Neural cell (in vitro differentiated cells): ENCODE results near the gene IFTAP. TPM values are rescaled to one million over a fixed set of nuclear protein-coding genes. Genes with fewer than 3 reads are reported as not detected.

Source experiments
- H2AFZ ChIP-seq: fragments of 200-600, 300-800 bp; sonication (generic), shearing (Covaris generic); 2 replicates; pipeline ENCODE4 v1.6.0; 2014; ENCODE audit warnings: low read depth, mild to moderate bottlenecking, antibody characterized with exemption, low read length, moderate library complexity
- H3F3A ChIP-seq: fragments of 200-600 bp; shearing (Covaris generic); 2 replicates; pipeline ENCODE4 v1.6.1; 2016; ENCODE audit warnings: mild to moderate bottlenecking, moderate library complexity, mixed read lengths, antibody characterized with exemption, low read length; ENCODE audit not compliant: insufficient read depth, poor library complexity, severe bottlenecking
- H3K27ac ChIP-seq: fragments of 200-600, 300-800 bp; sonication (generic), shearing (Covaris generic); 2 replicates; pipeline ENCODE4 v1.5.1; 2014; ENCODE audit warnings: mild to moderate bottlenecking, low read length, moderate library complexity
- H3K27me3 ChIP-seq: fragments of 300-800, 200-600 bp; sonication (generic), shearing (Covaris generic); 2 replicates; pipeline ENCODE4 v1.6.0; 2014; ENCODE audit warnings: mild to moderate bottlenecking, low read depth, low read length, moderate library complexity; ENCODE audit not compliant: insufficient read depth
- H3K36me3 ChIP-seq: fragments of 300-800, 200-600 bp; sonication (generic), shearing (Covaris generic); 2 replicates; pipeline ENCODE4 v1.5.1; 2014; ENCODE audit warnings: mild to moderate bottlenecking, antibody characterized with exemption, low read length, moderate library complexity; ENCODE audit not compliant: insufficient read depth
- H3K4me2 ChIP-seq: fragments of 300-800, 200-600 bp; sonication (generic), shearing (Covaris generic); 2 replicates; pipeline ENCODE4 v1.6.0; 2014; ENCODE audit warnings: mild to moderate bottlenecking, low read length
- H3K4me3 ChIP-seq: fragments of 300-800, 200-600 bp; sonication (generic), shearing (Covaris generic); 2 replicates; pipeline ENCODE4 v1.5.1; 2014; ENCODE audit warnings: mild to moderate bottlenecking, low read length, moderate library complexity
- H3K79me2 ChIP-seq: fragments of 200-600 bp; shearing (Covaris generic); replicated peaks from 2 replicates; pipeline ENCODE4 v1.6.0; 2014; ENCODE audit warnings: mild to moderate bottlenecking, low read length, moderate library complexity; ENCODE audit not compliant: insufficient read depth
- H3K9ac ChIP-seq: fragments of 300-800, 200-600 bp; sonication (generic), shearing (Covaris generic); 2 replicates; pipeline ENCODE4 v1.6.1; 2016; ENCODE audit warnings: mild to moderate bottlenecking, low read length, mixed read lengths
- H3K9me2 ChIP-seq: fragments of 200-600 bp; shearing (Covaris generic); 2 replicates; pipeline ENCODE4 v1.6.1; 2016; ENCODE audit warnings: mild to moderate bottlenecking, low read length, mixed read lengths; ENCODE audit not compliant: insufficient read depth
- H3K9me3 ChIP-seq: fragments of 200-600, 300-800 bp; sonication (generic), shearing (Covaris generic); 2 replicates; pipeline ENCODE4 v1.6.1; 2016; ENCODE audit warnings: mild to moderate bottlenecking, mixed run types, low read length, moderate library complexity, mixed read lengths
- H4K20me1 ChIP-seq: fragments of 200-600 bp; shearing (Covaris generic); 2 replicates; pipeline ENCODE4 v1.6.1; 2016; ENCODE audit warnings: mild to moderate bottlenecking, mixed run types; ENCODE audit not compliant: insufficient read depth
- EZH2 ChIP-seq: fragments of 200-600, 300-800 bp; shearing (Covaris generic), sonication (generic); IDR thresholded peaks from 2 replicates; pipeline ENCODE4 v1.6.1; 2014; ENCODE audit warnings: antibody characterized with exemption, low read length, borderline replicate concordance, mild to moderate bottlenecking; ENCODE audit not compliant: insufficient read depth, poor library complexity, severe bottlenecking
- MXI1 ChIP-seq: fragments of 450-650 bp; conservative IDR thresholded peaks from 2 replicates; pipeline ENCODE4 v1.6.1; 2014; ENCODE audit warnings: antibody characterized with exemption, mild to moderate bottlenecking; ENCODE audit not compliant: poor library complexity, severe bottlenecking
- POLR2AphosphoS5 ChIP-seq: IDR thresholded peaks from 2 replicates; pipeline ENCODE4 v1.6.1; 2012
- RAD21 ChIP-seq: fragments of 450-650 bp; conservative IDR thresholded peaks from 2 replicates; pipeline ENCODE4 v1.6.1; 2014; ENCODE audit warnings: antibody characterized with exemption, mild to moderate bottlenecking, moderate library complexity
- SMC3 ChIP-seq: fragments of 450-650 bp; conservative IDR thresholded peaks from 2 replicates; pipeline ENCODE4 v1.6.1; 2014; ENCODE audit warnings: antibody characterized with exemption, mild to moderate bottlenecking, moderate library complexity; ENCODE audit not compliant: poor library complexity
- TAF1 ChIP-seq: IDR thresholded peaks from 2 replicates; pipeline ENCODE4 v1.6.1; 2012; ENCODE audit warnings: low read depth
- polyA plus RNA-seq: library from polyadenylated mRNA; depleted of rRNA; stranded (reverse); fragments of >200 nt; gene quantifications from 2 replicates; pipeline ENCODE4 v1.2.3, GENCODE V29; 2014
- TF ChIP-seq, protein P1 (sequence below): IDR thresholded peaks from 2 replicates; pipeline ENCODE4 v1.6.1; 2012; ENCODE audit warnings: borderline replicate concordance
- TF ChIP-seq, protein P2 (sequence below): fragments of 450-650 bp; IDR thresholded peaks from 2 replicates; pipeline ENCODE4 v1.5.1; 2014; ENCODE audit warnings: antibody characterized with exemption, mild to moderate bottlenecking, moderate library complexity; ENCODE audit not compliant: poor library complexity, severe bottlenecking

The IFTAP gene
- polyA plus RNA-seq, 1 donor from 2014 or later = 71.9 TPM

DNA sequence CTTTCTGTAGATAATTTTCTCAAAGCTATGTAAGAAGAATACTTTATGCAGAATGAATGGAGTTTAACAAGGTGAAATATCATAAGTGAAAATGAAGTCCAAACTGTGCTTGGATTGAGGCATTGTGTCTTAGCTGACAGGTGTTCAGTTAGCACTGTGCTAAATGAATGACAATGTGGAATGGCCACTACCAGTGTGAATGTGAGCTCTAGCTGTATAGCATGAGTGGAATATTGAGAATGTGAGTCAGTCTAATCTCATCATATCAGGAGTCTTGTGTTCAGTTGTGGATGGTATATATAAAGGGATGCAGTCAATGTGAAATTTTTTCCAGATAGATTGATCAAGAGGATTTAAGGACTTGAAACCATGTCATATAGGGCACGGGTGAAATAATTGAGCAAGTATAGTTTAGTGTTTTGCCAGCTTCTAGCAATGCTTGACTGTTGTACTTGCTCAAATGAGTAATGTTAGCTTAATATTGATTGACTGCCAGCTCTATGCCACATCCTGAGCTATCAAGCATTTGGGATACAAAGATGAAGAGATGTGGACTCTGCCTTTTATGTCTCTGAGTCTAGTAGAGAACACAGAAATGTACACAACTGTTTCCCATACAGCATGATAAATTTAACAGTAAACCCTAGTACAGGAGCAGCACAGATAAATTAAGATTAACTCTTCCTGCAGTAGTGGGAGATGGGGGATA is 14.3 kb downstream of the IFTAP start:
- H3K36me3 ChIP-seq = no peaks in the 10 kb centered on the region
- TF ChIP-seq MXI1 (no peak), RAD21 (no peak), TAF1 (no peak), POLR2AphosphoS5 (no peak)
- TF ChIP-seq, protein P1, sequence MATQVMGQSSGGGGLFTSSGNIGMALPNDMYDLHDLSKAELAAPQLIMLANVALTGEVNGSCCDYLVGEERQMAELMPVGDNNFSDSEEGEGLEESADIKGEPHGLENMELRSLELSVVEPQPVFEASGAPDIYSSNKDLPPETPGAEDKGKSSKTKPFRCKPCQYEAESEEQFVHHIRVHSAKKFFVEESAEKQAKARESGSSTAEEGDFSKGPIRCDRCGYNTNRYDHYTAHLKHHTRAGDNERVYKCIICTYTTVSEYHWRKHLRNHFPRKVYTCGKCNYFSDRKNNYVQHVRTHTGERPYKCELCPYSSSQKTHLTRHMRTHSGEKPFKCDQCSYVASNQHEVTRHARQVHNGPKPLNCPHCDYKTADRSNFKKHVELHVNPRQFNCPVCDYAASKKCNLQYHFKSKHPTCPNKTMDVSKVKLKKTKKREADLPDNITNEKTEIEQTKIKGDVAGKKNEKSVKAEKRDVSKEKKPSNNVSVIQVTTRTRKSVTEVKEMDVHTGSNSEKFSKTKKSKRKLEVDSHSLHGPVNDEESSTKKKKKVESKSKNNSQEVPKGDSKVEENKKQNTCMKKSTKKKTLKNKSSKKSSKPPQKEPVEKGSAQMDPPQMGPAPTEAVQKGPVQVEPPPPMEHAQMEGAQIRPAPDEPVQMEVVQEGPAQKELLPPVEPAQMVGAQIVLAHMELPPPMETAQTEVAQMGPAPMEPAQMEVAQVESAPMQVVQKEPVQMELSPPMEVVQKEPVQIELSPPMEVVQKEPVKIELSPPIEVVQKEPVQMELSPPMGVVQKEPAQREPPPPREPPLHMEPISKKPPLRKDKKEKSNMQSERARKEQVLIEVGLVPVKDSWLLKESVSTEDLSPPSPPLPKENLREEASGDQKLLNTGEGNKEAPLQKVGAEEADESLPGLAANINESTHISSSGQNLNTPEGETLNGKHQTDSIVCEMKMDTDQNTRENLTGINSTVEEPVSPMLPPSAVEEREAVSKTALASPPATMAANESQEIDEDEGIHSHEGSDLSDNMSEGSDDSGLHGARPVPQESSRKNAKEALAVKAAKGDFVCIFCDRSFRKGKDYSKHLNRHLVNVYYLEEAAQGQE = no peak

DNA sequence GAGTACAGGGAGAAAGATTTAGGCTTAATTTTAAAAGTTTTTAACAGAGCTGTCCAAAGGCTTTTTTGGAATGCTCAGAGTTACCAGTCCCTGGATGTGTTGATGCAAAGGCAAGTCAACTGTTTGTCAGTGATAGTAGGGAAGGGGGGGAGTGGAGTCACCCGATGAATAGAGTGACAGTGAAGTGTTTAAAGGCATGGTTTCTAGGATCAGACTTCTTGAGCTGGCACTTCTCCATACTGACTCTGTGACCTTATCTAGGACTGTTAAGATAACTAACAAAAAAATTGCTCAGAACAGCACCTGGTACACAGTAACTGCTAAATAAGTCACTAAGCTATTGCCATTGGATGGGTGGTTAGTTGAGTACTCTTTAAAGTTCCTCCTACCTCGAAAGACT is 15.1 kb downstream of the IFTAP start:
- Histone ChIP-seq H3K27me3 (no peaks in the 10 kb centered on the region), H3K36me3 (no peaks in the 10 kb centered on the region), H3K4me2 (no peak overlapping the region), H3F3A (no peaks in the 10 kb centered on the region), H2AFZ (no peak overlapping the region), H3K9me3 (no peaks in the 10 kb centered on the region), H3K27ac (no peak overlapping the region), H3K9ac (no peak overlapping the region), H4K20me1 (no peaks in the 10 kb centered on the region), H3K9me2 (no peaks in the 10 kb centered on the region), H3K4me3 (no peak overlapping the region), H3K79me2 (no peaks in the 10 kb centered on the region)
- TF ChIP-seq MXI1 (no peak), EZH2 (no peak), SMC3 (no peak)

More for the DNA sequence above, 14.3 kb downstream of the IFTAP start:
- H3K4me3 ChIP-seq = no peak overlapping the region
- no peaks in the 10 kb centered on the region for H3K9me3 ChIP-seq
- H3F3A ChIP-seq = no peaks in the 10 kb centered on the region
- no peaks in the 10 kb centered on the region for H3K9me2 ChIP-seq
- no peak overlapping the region for H3K27ac ChIP-seq
- no peaks in the 10 kb centered on the region for H3K79me2 ChIP-seq
- no peak overlapping the region for H3K9ac ChIP-seq
- H3K27me3 ChIP-seq = no peaks in the 10 kb centered on the region
- no peaks in the 10 kb centered on the region for H4K20me1 ChIP-seq
- H3K4me2 ChIP-seq = no peak overlapping the region
- no peak overlapping the region for H2AFZ ChIP-seq

DNA sequence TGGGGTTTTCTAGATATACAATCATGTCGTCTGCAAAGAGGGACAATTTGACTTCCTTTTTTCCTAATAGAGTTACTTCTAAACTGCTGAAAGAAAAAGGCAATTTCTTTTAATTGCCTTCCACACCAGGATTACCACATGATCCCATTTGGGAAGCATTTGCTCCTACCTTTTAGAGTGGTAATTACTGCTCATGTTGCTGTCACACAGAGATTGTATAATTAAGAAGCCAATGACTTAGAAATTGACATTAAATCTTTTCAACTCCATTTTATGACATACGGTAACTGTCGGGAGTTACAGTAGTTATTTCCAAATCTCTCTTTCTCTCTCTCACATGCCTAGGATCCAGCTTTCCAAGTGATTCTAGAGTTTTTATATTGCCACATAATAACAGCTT is 21.5 kb downstream of the IFTAP start:
- Histone ChIP-seq H3F3A (no peaks in the 10 kb centered on the region), H3K4me2 (no peak overlapping the region), H3K9me3 (no peaks in the 10 kb centered on the region), H3K27me3 (no peaks in the 10 kb centered on the region), H3K9me2 (no peaks in the 10 kb centered on the region), H3K4me3 (no peak overlapping the region), H3K36me3 (no peaks in the 10 kb centered on the region), H3K27ac (no peak overlapping the region), H4K20me1 (no peaks in the 10 kb centered on the region), H2AFZ (no peak overlapping the region), H3K9ac (no peak overlapping the region), H3K79me2 (no peaks in the 10 kb centered on the region)
- no peak for TF ChIP-seq RAD21
- no peak for TF ChIP-seq POLR2AphosphoS5
- TF ChIP-seq EZH2 = no peak
- no peak for TF ChIP-seq SMC3
- TF ChIP-seq MXI1 = no peak
- TF ChIP-seq, protein P2, sequence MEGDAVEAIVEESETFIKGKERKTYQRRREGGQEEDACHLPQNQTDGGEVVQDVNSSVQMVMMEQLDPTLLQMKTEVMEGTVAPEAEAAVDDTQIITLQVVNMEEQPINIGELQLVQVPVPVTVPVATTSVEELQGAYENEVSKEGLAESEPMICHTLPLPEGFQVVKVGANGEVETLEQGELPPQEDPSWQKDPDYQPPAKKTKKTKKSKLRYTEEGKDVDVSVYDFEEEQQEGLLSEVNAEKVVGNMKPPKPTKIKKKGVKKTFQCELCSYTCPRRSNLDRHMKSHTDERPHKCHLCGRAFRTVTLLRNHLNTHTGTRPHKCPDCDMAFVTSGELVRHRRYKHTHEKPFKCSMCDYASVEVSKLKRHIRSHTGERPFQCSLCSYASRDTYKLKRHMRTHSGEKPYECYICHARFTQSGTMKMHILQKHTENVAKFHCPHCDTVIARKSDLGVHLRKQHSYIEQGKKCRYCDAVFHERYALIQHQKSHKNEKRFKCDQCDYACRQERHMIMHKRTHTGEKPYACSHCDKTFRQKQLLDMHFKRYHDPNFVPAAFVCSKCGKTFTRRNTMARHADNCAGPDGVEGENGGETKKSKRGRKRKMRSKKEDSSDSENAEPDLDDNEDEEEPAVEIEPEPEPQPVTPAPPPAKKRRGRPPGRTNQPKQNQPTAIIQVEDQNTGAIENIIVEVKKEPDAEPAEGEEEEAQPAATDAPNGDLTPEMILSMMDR = no peak
